Mucosa of rectum (tissue), 2 donors: ENCODE results near the gene COL9A3.
A peak's percentile ranks its signal among the peaks of the same experiment; 100 is the strongest.

Experiments used
- H3K27ac ChIP-seq, 2 donors: one replicate each; pipeline ENCODE4 v1.7.0; 2013; ENCODE audit warnings: inconsistent platforms in 2 of 2, low read depth in 2 of 2, low read length in 2 of 2
- H3K27me3 ChIP-seq, 2 donors: one replicate each; pipeline ENCODE4 v1.7.0; 2013; ENCODE audit warnings: low read length in 2 of 2; ENCODE audit not compliant: control insufficient read depth in 2 of 2, insufficient read depth in 2 of 2
- H3K36me3 ChIP-seq, 2 donors: one replicate each; pipeline ENCODE4 v1.7.0; 2013; ENCODE audit warnings: low read length in 2 of 2; ENCODE audit not compliant: control insufficient read depth in 2 of 2, insufficient read depth in 2 of 2
- H3K4me1 ChIP-seq, 2 donors: one replicate each; pipeline ENCODE4 v1.7.0; 2013; ENCODE audit warnings: low read length in 2 of 2, mild to moderate bottlenecking in 1 of 2; ENCODE audit not compliant: control insufficient read depth in 2 of 2, insufficient read depth in 2 of 2
- H3K4me3 ChIP-seq, 2 donors: one replicate each; pipeline ENCODE4 v1.7.0; 2013; ENCODE audit warnings: low read length in 2 of 2
- H3K9ac ChIP-seq, 2 donors: one replicate each; pipeline ENCODE4 v1.7.0; 2013; ENCODE audit warnings: low read length in 2 of 2, low read depth in 1 of 2, mild to moderate bottlenecking in 1 of 2
- H3K9me3 ChIP-seq, 2 donors: one replicate each; pipeline ENCODE4 v1.7.0; 2013; ENCODE audit warnings: low read length in 2 of 2; ENCODE audit not compliant: control insufficient read depth in 2 of 2
- donor health status: healthy.
- donor health status: Normal muscosa, but diverticular disease.

COL9A3 gene

GRCh38 chr20:62824476-62825332, 7.9 kb downstream of the COL9A3 start:
- H3K27ac ChIP-seq: peak overlapping the region in 1 of 2 donors; percentile 67
- H3K9ac ChIP-seq: peak overlapping the region in 1 of 2 donors; percentile 68
- peak overlapping the region; percentile 22 to 50 for H3K4me3 ChIP-seq
- peaks cover 0 to 6% of the 10 kb centered on the region in 2 donors for H3K4me1 ChIP-seq
- H3K27me3 ChIP-seq: peaks cover 0 to 3% of the 10 kb centered on the region in 2 donors
- H3K9me3 ChIP-seq: no peaks in the 10 kb centered on the region
- no peaks in the 10 kb centered on the region for H3K36me3 ChIP-seq

GRCh38 chr20:62825333-62825985, 8.6 kb downstream of the COL9A3 start:
- no peak overlapping the region for H3K9ac ChIP-seq
- no peak overlapping the region for H3K4me3 ChIP-seq
- no peaks in the 10 kb centered on the region for H3K9me3 ChIP-seq
- no peaks in the 10 kb centered on the region for H3K36me3 ChIP-seq
- H3K27me3 ChIP-seq: no peaks in the 10 kb centered on the region
- H3K4me1 ChIP-seq: peaks cover 0 to 6% of the 10 kb centered on the region in 2 donors
- H3K27ac ChIP-seq: no peak overlapping the region

- Histone ChIP-seq H3K9me3 (no peaks in the 10 kb centered on the region), H3K36me3 (no peaks in the 10 kb centered on the region), H3K4me1 (peaks cover 1 to 8% of the 10 kb centered on the region in 2 donors), H3K27me3 (no peaks in the 10 kb centered on the region), H3K9ac (no peak overlapping the region), H3K4me3 (no peak overlapping the region), H3K27ac (no peak overlapping the region)
Measured at GRCh38 chr20:62825986-62826645, 9.3 kb downstream of the COL9A3 start.

- peaks cover 8 to 15% of the 10 kb centered on the region in 2 donors for H3K4me1 ChIP-seq
- H3K9me3 ChIP-seq: no peaks in the 10 kb centered on the region
- no peaks in the 10 kb centered on the region for H3K36me3 ChIP-seq
- H3K27ac ChIP-seq: no peak overlapping the region
- H3K27me3 ChIP-seq: no peaks in the 10 kb centered on the region
- no peak overlapping the region for H3K4me3 ChIP-seq
- H3K9ac ChIP-seq: no peak overlapping the region
Measured at GRCh38 chr20:62826646-62827310, 9.9 kb downstream of the COL9A3 start.

GRCh38 chr20:62827311-62828038, 10.6 kb downstream of the COL9A3 start:
- H3K9ac ChIP-seq: no peak overlapping the region
- H3K27me3 ChIP-seq: no peaks in the 10 kb centered on the region

GRCh38 chr20:62828051-62828450, 11.2 kb downstream of the COL9A3 start:
- H3K27me3 ChIP-seq: no peaks in the 10 kb centered on the region
- H3K36me3 ChIP-seq: no peaks in the 10 kb centered on the region
- H3K4me3 ChIP-seq: no peak overlapping the region
- no peak overlapping the region for H3K27ac ChIP-seq
- H3K9me3 ChIP-seq: no peaks in the 10 kb centered on the region
- H3K9ac ChIP-seq: no peak overlapping the region
- peaks cover 20 to 28% of the 10 kb centered on the region in 2 donors for H3K4me1 ChIP-seq

More at GRCh38 chr20:62827311-62828038, 10.6 kb downstream of the COL9A3 start:
- no peaks in the 10 kb centered on the region for H3K36me3 ChIP-seq
- peaks cover 15 to 22% of the 10 kb centered on the region in 2 donors for H3K4me1 ChIP-seq
- H3K27ac ChIP-seq: no peak overlapping the region
- no peak overlapping the region for H3K4me3 ChIP-seq
- no peaks in the 10 kb centered on the region for H3K9me3 ChIP-seq

GRCh38 chr20:62828511-62829230, 11.8 kb downstream of the COL9A3 start:
- no peaks in the 10 kb centered on the region for H3K9me3 ChIP-seq

GRCh38 chr20:62829231-62830230, 12.7 kb downstream of the COL9A3 start:
- Histone ChIP-seq H3K27ac (no peak overlapping the region), H3K9me3 (no peaks in the 10 kb centered on the region), H3K9ac (no peak overlapping the region), H3K4me3 (no peak overlapping the region), H3K4me1 (peaks cover 21 to 25% of the 10 kb centered on the region in 2 donors), H3K36me3 (no peaks in the 10 kb centered on the region), H3K27me3 (no peaks in the 10 kb centered on the region)

More at GRCh38 chr20:62828511-62829230, 11.8 kb downstream of the COL9A3 start:
- Histone ChIP-seq H3K4me3 (no peak overlapping the region), H3K27me3 (no peaks in the 10 kb centered on the region), H3K27ac (no peak overlapping the region), H3K9ac (no peak overlapping the region), H3K4me1 (peaks cover 21 to 29% of the 10 kb centered on the region in 2 donors), H3K36me3 (no peaks in the 10 kb centered on the region)
